CD4-positive, alpha-beta T cell treated with Interleukin-4 for 1 hour (primary cell): ENCODE measurements around the gene ZMYM5.
"Not testable (repeated sequence)": the region's sequence is repeated elsewhere in the genome, so short reads cannot be mapped to it uniquely, and the experiment has no call there.

Experiments used
- DNase-seq, 2 donors: peaks; one replicate each; pipeline ENCODE4 v3.0.0-alpha.2; 2020 to 2022

ZMYM5 gene

DNA sequence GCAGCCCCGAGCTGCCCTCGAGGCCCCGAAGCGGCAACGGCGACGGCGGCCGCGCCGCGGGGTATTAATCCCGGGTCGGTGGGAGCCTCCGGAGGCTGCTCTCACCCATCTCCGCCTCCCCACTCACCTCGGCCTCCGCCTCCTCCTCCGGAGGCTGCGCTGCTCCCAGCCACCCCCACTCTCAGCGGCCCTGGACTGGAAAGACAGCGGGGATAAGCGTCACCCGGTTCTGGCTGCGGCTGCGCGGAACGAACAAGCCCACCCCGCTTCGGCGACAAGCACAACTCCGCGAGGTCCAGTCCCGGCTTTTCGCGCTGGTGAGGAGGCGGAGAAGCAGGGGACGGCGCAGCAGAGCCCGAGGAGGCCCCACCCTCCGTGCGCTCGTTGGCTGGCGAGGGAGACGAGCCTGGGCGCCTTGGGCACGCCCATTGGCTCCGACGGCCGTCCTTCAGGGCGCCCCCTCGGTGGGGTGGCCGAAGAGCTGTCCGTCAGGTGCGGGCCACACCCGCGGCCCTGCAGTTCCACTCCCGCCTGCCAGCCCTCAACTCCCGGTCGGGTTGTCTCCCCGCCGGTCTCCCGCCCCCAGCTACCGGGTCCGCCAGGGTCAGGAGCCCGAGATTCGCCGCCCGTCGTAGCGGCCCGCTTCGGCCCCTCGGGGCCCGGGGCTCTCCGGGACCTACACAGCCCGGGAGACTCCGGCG lies at the start of gene ZMYM5:
Gene ZMYM5, minus strand, starts transcription at position 327 of the 701 bp plus-strand sequence. CDS start 11,469 bp downstream, outside the sequence.
- peak; percentile 96 to 97 for DNase-seq

DNA sequence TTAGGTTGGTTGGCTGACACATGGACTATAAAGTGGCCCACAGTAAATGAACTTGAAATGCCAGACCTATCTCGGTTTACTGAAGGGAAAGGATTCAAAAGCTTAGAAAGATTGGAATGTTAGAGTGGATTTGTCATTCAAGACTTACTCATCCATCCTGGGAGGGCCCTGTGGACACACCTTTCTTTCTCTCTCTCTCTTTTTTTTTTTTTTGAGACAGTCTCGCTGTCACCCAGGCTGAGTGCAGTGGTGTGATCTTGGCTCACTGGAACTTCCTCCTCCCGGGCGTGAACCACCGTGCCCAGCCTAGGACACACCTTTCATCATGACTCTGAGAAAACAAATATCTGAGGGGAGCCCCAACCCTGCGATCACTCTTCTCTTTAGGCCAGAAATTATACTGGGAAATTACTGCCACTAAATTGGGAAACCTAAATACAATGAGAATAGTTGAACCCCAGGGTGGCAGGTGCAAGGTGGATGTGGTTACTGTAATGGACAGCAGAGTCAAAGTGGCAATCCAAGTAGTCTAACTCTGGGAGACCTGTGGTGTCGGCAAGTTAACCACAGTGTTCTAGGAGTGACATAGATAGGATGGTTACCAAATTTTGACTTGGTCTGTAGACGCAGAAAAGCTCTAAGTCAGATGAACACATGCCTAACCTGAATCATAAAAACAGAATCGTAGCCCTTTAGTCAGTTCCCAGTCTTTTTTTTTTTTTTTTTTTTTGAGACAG lies 47.1 kb upstream of the ZMYM5 start:
- no peak for DNase-seq

DNA sequence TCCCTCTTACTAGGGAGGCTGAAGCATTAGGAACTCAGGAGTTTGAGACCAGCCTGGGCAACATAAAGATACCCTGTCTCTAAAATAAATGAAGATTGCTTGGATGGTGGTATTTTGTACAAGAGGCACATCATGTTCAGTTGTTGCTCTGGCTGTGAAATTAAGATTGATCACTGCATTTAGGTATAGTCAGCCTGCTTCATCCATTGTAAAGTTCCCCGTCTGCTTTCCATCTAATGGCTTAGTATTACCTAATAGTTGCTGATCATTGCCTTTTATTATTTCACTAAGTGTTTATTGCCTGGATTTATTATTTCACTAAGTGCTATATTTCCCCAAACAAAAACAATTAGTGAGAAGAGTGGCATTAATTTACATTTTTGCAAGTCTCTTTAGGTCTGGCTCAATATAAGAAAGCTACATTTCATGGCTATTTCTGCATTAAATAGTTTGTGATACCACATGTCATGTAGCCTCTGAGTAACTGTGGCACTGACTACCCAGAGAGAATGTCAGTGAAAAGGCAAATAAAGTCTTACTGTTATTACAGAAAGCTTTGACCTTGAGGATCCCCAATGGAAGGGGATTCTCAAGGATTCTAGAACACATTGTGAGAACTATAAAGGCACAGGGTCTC lies 45.0 kb upstream of the ZMYM5 start:
- DNase-seq = no peak

DNA sequence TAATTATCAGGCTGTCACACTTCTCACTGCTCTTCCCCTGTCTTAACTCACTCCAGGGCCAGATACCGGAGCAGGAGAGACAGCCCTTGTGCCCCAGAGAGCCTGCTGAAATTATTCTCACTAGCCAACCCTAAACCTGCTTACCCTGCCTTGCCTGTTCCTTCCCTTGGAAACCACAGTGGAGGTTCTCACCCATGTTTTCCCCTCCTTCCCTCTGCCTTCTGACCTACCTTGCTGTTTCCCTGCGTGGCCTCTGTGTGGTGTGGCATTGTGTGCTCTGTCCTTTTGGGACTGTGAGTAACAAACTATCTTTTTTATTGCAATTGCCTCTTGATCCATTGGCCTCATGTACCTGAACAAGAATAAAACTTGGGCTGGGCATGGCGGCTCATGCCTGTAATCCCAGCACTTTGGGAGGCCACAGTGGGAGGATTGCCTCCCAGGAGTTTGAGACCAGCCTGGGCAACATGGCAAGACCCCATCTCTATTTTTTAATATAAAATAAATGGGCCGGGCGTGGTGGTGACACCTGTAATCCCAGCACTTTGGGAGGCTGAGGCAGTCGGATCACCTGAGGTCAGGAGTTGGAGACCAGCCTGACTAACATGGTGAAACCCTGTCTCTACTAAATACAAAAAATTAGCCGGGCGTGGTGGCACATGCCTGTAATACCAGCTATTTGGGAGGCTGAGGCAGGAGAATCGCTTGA lies 42.2 kb upstream of the ZMYM5 start:
- DNase-seq = not testable (repeated sequence)

DNA sequence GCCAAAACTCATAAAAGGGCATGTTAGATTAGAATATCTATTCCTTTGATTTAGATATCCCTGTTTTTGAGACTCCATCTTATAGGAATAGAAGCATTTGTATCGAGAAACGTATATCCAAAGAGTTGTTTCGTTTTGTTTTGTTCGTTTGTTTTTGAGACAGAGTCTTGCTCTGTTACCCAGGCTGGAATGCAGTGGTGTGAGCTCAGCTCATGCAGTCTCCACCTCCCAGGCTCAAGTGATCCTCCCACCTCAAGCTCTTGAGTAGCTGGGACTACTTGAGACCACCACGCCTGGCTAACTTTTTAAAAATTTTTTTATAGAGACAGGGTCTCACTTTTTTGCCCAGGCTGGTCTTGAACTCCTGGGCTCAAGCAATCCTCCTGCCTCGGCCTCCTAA lies 26.6 kb upstream of the ZMYM5 start:
- DNase-seq = no peak

DNA sequence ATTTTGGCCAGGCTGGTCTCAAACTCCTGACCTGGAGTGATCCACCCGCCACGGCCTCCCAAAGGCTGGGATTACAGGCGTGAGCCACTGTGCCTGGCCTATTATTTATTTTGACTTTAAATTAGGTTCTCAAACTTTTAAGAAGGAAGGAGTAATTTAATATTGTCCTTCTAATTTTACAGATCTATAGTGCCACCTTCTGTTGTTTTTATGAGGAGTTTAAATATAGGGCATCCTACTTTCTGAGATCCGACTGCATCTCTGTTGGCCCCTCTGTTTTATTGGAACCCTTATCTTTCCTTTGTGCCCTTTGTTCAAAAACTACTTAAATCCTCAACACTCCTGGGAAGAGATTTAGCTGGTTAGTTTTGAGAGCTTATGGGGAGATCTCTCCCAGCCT lies 25.4 kb upstream of the ZMYM5 start:
- DNase-seq = peak in 1 of 2 donors; percentile 34

DNA sequence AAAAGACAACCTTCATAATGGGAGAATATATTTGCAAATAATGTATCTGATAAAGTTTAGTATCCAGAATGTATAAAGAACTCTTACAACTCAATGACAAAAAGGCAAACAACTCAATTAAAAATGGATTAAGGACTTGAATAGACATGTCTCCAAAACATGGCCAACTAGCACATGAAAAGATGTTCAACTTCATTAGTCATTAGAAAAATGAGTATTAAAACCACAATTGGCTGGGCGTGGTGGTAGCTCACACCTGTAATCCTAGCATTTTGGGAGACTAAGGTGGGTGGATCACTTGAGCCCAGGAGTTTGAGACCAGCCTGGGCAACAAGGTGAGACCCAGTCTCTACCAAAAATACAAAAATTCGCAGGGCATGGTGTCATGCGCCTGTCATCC lies 18.8 kb upstream of the ZMYM5 start:
- no peak for DNase-seq

DNA sequence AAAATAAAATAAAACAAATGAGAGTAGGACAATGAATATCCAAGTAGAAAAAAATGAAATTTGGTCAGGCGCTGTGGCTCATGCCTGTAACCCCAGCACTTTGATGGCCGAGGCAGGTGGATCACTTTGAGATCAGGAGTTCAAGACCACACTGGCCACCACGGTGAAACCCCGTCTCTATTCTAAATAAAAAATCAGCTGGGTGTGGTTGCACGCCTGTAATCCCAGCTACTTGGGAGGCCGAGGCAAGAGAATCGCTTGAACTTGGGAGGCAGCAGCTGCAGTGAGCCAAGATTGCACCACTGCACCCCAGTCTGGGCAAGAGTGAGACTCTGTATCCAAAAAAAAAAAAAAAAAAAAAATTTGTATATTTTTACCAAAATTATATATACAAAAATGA lies 18.2 kb upstream of the ZMYM5 start:
- no peak for DNase-seq

DNA sequence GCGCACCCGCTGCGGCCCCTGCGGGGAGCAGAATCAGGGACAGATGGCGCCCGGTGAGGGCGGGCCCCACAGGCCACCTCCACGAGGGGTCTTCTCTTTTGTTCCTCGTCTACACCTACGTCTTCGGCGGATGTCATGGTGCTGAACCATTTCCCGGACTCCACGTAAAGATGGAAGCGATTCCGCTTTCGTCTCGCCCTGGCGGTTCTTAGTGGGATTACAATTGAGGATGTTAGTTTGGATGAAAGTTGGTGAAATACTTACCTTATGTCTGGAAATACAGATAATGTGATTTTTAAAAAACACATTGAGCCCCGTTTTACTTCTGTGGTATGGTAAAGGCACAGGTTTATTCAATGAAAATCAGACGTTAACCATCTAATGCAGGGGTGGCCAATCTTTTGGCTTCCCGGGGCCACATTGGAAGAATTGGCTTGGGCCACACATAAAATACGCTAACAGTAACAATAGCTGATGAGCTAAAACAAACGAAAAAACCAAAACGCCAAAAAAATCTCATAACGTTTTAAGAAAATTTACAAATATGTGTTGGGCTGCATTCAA lies 1.4 kb upstream of the ZMYM5 start:
- peak; percentile 78 to 86 for DNase-seq

DNA sequence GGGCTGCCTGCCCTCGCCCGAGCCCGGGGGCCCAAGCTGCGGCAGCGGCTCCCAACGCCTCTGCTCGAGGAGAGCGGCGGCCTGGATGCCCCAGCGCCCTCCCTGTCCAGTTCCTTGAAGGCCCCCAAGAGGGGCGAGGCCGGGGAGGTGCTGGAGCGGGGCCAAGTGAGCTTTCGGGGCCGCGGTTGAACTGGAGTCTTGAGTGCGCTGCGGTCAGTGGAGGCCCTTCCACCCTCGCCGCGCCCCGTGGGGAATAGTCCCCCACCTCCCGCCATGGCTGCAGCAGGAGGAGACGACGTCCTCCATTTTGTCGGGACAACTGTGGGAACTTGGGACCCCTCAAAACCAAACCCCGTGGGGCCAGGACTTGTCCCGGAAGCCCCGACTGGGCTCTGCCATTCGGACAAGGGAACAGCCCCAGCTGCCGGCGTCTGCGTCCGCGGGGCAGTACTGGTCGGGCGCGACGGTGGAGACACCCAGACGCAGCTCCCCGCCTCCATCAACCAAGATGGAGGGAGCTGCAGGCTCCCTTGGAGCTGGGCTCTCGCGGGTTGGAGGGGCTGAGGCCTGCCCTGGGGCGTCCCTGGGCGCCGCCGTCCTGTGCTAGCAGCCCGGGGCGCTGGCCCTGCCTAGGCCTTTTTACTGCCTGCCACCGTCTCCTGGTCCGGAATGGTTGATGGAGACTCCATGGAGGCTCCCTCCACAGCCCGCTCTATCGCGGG lies 736 bp upstream of the ZMYM5 start:
- DNase-seq = peak; percentile 63 to 71

DNA sequence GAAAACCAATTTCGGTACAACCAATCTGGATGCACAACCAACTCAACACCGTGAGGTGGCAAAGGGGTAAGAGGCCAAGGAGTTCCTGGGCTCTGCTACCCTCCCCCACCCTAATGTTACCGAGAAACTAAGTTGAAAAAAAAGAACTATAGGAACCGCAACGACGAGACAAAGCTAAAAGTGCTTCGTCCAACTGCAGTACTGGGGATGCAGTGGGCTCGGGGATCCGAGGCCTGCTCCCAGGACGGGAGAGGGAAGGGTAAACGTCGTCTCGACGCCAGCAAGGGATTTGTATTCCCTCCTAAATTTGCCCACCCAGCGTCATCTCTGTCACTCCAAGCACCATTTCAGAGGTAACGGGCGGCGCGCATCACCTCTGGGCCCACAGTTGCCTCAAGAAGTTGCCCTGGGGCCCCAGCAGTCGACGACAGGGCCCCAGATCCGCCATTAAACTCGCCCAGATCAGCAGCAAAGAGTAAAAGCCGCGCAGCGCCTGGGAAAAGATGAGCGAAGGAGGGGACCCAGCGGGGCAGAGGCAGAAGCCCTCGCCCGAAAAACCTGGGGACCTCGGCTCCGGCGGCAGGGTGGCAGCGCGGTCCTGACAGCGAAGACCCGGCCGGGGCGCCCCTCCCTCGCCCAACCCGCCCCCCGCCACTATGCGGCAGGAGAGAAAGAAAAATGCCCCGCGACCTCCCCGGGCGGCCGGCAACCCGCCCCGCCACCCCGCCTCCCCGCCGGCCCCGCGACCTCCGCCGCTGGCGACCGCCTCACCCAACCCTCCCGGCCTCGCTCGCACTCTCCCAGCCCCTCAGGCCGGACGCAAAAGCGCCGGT lies 752 bp downstream of the ZMYM5 start:
- peak; percentile 46 to 62 for DNase-seq

DNA sequence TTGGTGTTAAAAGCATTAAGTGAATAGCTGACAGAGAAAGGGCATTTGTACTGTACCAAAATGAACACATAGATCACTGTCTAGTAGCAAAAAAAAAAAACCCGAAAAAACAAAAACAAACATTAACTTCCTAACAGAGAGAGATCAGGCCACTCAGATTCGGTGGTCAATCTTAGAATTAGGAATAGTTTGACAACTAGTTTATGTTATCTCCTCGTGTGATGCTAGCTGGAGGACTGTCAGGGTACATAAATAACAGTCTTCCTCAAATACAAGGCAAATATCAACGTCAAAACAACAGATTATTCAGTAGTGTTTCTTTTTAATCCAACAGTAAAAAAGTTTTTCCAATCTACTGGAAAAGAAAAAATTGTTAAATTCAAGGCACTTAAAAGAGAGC lies 1.7 kb downstream of the ZMYM5 start:
- no peak for DNase-seq

DNA sequence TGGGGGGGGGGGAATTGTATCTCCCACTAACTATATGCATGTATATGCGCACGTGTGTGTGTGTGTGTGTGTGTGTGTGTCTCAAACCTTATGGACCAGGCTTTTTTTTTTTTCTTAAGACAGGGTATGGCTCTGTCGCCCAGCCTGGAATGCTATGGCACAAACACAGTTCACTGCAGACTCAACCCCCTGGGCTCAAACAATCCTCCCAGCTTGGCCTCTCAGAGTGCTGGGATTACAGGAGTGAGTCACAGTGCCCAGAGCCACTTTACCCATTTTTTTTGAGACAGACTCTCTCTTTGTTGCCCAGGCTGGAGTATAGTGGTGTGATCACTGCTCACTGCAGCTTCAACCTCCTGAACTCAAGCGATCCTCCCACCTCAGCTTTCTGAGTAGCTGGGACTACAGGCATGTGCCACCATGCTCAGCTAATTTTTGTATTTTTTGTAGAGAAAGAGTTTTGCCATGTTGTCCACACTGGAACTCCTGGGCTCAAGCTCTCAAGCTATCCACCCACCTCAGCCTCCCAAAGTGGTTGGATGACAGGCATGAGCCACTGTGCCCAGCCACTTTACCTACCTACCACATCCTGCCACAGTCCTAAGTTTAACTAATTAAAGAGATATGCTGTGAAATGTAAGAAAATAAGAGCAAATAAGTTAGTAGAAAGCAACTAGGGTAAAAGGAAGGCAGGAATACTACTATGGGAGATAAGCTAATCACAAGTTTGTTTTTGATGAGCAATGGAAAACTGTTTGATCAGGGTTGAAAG lies 2.4 kb downstream of the ZMYM5 start:
- DNase-seq = peak in 1 of 2 donors; percentile 27

DNA sequence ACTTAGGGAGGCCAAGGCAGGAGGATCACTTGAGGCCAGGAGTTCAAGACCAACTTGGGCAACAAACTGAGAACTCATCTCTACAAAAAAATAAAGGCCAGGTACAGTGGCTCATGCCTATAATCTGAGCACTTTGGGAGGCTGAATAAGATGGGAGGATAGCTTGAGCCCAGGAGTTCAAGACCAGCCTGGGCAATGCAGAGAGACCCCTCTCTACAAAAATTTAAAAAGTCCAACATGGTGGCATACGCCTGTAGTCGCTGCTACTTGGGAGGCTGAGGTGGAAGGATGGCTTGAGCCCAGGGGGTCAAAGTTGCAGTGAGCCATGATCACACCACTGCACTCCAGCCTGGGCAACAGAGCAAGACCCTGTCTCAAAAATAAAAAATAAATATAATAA lies 5.8 kb downstream of the ZMYM5 start:
- DNase-seq = not testable (repeated sequence)

DNA sequence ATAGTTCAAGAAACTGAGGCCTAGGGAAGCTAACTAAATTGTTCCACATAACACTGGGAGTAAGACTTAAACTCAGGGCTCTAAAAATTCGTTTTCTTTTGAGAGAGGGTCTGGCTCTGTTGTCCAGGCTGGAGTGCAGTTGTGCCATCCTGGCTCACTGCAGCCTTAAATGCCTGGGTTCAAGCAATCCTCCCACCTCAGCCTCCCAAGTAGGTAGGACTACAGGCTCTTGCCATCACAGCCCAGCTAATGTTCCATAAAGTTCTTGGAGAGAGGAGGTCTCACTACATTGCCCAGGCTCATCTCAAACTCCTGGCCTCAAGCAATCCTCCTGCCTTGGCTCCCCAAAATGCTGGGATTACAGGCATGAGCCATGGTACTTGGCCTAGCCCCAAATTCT lies 10.7 kb downstream of the ZMYM5 start:
- no peak for DNase-seq

DNA sequence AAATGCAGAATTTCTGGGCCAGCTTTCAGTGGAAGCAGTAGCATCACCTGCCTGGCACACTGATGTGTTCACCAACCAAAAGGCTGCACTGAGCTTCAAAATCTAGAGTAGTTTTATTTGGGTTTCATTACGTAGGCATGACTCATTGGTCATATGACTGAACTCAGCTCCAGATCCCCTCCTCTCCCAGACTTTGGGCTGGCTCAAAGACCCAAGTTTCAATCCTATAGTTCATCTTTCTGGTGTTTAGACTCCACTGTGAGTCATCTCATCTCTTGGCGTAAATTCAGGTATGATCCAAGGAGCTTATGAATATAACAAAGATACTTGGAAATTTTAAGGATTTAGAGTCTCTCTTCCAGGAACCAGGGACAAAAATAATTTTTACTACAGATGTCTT lies 17.7 kb downstream of the ZMYM5 start:
- peak in 1 of 2 donors; percentile 13 for DNase-seq

DNA sequence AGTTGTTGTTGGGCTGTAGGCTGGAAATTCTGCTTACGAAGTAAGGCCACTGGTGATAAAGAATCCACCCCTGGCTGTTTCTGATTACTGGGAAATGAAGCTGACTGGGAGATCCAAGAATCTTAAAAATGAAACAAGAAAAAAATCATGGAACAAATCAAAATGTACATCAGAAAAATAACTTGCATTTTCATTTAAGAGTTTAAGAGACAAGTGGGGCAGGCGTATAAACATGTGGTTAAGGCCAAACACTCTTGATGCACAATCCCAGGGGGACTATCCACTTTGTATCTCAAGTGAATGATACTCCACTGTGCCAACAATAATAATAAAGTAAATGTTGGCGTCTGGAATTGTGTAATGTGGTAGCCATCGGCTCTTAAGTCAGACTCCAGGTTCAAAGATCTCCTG lies 24.6 kb downstream of the ZMYM5 start:
- no peak for DNase-seq

DNA sequence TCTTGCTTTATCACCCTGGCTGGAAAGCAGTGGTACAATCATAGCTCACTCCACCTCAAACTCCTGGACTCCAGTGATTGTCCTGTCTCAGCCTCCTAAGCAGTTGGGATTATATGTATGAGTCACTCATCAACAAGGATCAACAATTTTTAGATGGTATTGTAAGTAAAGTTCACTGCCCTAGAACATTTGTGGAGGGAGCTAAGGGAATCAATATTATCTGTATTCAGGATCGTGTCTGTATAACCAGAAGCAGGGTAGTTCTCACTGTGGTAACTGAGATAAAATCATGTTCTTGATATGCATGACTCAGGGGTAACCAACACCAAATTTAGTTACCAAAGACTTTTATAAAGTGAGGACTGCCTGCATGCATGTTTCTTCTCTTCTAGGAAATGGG lies 27.0 kb downstream of the ZMYM5 start:
- DNase-seq = no peak

DNA sequence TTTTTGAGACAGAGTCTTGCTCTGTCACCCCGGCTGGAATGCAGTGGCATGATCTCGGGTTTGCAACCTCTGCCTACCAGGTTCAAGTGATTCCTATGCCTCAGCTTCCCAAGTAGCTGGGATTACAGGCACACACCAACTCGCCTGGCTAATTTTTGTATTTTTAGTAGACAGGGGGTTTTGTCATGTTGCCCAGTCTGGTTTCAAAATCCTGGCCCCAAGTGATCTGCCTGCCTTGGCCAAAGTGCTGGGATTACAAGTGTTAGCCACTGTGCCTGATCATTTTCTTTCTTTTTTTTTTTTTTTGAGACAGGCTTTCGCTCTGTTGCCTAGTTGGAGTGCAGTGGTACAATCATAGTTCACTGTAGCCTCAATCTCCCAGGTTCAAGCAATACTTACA lies 28.7 kb downstream of the ZMYM5 start:
- DNase-seq = no peak

DNA sequence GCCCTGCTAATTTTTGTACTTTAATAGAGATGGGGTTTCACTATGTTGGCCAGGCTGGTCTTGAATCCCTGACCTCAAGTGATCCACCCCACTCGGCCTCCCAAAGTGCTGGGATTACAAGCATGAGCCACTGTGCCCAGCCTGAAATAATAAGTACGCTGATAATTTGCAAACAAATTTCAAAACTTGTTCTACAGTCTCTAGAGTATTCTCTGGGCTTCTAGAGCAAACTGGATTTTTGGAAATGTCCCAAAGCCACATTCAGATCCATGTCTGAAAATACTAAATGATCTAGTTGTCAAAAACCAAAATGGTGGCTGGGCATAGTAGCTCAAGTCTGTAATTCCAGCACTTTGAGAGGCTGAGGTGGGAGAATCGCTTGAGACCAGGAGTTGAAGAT lies 40.8 kb downstream of the ZMYM5 start:
- DNase-seq = no peak
